GM19238 (cell line): ENCODE results near the gene PLEKHA7.

Experiments used
- DNase-seq: peaks from one replicate; pipeline ENCODE4 v3.0.0; 2011; ENCODE audit warnings: low spot score; ENCODE audit not compliant: insufficient read length

Gene PLEKHA7

DNA sequence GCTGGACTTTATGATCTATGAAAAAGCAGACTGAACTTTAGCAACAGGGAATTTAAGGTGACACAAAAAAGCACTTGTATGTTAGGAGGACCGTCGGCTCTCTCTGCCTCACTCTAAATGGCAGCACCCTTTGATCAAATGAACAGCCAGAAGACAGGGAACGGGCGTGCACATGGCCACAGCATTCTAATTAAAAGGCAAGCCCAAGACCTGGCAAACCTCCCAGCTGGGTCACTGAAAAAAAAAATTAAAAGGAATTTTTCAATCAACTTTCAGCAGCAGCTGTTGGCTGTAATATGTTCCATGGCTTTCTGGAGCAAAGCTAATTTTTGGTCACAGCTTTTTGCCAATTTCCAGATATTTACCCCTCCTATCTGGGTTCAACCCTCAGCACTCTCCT, 159.2 kb downstream of the PLEKHA7 start:
- DNase-seq = no peak

DNA sequence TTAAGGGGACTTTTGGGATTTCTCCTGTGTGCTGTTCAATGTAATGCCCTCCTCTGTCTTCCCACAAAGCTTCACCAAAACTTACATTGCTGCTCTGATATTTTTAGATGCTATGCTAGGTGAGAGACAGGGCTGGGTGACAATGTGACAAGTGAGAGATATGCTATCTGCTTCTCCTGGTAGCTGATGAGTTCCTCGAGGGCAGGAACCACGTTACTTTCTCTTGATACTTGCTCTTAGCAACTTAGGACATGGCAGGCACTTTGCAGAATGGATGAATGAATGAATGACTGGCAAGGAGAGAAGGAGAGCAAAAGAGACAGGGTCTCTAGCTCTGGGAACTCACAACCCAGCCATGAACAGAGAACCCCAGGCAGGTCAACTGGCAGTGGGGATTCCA, 160.4 kb downstream of the PLEKHA7 start:
- no peak for DNase-seq

DNA sequence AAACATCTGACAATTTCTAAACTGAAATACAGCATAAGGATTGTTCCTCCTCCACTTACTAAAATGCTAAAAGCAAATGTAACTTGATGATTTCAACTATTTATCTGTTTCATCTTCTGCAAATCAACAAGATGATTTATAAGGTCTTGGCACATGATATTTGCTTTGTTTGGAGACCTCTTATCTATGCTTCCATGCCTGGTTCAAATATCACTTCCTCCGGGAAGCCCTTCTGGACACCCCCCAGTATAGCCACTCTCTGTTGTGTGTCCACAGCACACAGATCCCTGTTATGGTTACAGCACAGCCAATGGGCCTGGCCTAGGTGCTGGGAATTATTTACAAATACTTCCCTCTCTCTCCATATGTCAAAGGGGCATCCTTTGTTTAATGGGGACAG, 160.9 kb downstream of the PLEKHA7 start:
- no peak for DNase-seq

DNA sequence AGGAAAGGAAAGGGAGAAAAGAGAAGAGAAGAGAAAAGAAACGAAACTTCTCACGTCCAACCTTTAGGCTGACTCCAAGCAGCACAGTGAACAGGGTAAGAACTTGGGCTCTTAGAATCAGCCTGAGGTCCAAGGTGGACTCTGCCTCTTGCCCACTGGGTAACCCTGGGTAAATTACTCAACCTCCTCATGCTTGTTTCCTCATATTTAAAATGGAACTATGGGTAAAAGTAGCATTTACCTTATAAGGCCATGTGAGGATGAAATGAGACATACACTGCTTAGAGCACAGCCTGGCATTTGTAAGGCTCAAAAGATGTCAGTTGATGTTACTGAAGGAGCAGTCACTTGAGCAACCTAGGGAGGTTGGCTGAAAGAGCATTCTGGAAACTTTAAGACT, 167.9 kb downstream of the PLEKHA7 start:
- DNase-seq = no peak

DNA sequence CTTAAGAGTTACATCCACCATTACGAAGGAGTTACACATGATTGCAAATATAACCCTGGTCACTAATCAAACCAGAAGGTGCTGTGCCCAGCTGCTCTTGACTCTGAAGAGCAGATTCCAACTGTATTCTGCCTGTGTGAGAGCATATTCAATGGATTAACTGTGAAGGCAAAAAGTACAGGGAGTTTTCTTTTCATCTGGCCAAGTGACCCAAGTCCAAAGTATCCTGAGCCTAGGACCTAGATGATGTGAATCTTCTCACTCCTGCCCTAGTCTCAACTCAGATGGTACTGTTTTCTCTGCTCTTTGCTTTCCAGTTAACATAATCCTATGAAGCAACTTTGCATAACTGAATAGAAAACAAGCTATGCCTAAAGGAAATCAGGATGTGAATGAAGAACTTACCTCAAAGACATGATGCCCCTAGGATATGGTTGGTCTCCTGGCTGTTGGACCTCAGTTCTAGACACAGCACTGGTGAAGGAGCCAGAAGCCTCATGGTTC, 169.9 kb downstream of the PLEKHA7 start:
- no peak for DNase-seq

DNA sequence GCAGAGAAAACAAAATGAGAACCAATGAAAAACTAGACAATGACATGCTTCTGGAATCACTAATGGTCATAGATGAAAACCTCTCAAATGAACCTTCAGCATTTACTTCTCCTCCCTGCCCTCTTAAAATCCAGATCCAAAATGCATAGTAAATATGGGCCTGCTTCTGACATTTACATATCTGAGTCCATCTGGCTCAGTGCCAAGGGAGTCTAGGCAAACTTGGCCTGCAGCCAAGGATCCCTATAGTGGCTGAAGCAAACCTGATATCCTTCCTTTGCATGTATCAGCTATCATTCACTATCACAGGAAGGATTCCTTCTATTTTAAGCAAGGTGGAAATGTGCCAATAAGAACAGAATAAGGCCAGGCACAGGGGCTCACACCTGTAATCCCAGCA, 170.9 kb downstream of the PLEKHA7 start:
- no peak for DNase-seq

DNA sequence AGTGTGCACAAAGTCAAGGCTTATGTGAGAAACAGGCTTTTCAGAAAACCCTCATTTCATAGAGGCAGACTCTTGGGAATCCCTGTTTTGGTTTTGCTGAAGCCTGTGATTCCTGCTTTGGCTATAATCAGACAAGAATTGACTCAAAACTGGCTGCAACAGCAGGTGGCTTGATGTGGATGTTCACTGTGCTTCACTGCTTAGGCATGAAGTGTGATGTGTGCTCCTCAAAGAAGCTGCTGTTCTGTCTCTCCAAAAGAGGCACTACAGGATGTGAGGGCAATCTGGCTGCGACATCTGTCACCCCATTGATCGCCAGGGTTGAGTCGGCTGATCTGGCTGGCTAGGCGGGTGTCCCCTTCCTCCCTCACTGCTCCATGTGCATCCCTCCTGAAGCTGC, 172.2 kb downstream of the PLEKHA7 start:
- DNase-seq = no peak

DNA sequence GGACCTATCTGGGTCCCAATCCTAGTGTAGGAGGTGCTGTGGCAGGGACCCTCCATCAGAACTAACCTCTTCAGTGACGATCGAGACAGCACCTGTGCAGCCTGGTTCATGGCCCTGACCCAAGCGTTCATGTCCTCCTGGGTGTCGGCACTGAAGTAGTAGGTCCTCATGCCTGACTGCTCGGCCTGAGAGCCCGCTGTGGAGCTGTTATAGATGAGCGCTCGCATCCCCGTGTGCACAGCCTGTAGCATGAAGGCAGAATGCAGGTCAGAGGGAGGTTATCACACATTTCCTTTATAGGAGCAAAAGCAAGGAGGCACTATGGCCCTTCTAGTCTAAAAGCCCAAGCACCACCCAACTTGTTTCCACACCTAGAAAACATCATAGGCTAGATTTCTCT, 172.7 kb downstream of the PLEKHA7 start:
- no peak for DNase-seq

DNA sequence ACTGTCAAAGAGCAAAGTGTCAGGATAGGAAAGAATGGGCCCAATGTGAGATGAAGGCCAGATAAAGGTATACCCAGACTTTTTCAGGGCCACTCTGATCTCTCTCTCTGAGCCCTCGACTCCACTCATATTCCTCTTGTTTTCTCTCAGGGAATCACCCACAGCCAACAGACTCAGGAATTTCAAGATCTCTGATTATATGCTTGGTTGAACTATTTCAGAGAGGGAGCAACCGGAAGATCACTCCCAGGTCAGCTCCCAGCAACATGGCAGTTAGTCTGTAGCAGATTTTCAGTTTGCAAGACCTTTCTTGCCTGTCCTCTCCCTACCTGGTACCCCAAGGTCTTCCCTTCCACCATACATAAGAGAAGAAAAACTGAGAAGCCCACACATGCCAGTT, 173.3 kb downstream of the PLEKHA7 start:
- no peak for DNase-seq

DNA sequence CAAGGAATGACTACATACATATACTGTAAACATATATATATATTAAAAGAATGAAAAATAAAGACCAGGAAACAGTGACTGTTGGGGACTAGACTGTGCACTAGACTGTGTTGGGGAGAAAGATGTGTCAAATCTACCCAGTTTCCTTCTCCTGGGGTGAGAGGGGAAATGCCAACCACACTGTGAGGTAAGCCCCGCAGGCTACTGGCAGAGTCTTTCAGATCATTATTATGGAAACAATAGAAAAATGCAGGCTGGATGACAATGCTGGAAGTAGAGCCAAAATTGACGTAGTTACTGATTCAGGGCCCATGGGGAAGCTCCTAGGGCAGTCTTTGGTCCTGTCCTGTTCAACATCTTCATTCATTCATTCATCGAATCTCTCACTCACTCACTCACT, 174.4 kb downstream of the PLEKHA7 start:
- no peak for DNase-seq

DNA sequence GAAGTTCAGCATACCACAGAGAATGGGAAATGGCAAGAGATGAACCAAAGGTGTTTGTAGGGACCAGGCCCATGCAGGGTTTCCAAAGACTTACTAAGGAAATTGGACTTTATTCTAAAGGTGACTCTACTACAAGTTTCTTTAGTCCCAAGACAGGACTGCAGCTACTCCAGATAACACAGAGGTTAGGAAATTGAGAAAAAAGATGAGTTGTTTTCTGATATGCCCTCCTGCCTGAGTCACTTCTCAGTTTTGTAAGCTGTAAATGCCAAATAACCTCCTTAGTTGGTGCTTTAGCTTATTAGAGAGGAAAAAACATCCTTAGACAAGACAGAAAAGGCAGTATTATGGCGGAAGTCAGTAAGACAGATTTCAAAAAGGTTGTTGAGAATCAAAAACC, 179.8 kb downstream of the PLEKHA7 start:
- DNase-seq = no peak

DNA sequence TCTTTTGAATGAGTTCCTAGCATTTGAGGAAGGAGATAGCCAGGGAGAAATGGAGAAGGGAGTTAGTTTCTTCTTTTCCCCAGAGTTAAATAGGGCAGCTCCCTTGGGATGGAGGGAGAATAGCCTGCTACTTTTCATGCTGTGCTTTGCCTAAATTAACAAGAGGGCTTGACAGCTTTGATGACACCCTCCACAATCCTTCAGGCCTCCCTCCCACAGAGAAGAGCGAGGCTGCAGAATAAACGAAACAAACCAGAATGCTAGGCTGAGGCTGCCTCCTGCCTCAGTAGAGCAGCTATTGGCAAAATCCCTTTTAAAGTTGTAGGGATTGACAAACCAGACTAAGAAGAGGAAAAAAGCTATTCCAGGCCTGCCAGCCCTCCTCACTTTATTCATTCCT, 181.2 kb downstream of the PLEKHA7 start:
- DNase-seq = no peak

DNA sequence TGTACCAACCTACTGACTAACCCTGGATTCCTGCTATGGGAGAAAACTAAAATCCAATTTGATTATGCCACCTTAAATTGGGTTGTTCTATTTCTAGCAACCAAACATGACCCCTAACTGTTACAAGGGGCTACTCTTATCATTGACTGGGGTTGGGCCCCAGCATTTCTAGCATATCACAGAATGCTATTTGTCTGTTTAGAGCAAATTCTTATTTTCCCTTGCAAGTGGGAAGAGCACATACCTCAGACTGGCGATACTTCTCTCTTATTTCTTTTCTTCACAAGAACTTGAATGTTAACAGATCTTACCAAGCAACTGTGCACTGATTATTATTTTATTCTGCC, 182.0 kb downstream of the PLEKHA7 start:
- DNase-seq = no peak

DNA sequence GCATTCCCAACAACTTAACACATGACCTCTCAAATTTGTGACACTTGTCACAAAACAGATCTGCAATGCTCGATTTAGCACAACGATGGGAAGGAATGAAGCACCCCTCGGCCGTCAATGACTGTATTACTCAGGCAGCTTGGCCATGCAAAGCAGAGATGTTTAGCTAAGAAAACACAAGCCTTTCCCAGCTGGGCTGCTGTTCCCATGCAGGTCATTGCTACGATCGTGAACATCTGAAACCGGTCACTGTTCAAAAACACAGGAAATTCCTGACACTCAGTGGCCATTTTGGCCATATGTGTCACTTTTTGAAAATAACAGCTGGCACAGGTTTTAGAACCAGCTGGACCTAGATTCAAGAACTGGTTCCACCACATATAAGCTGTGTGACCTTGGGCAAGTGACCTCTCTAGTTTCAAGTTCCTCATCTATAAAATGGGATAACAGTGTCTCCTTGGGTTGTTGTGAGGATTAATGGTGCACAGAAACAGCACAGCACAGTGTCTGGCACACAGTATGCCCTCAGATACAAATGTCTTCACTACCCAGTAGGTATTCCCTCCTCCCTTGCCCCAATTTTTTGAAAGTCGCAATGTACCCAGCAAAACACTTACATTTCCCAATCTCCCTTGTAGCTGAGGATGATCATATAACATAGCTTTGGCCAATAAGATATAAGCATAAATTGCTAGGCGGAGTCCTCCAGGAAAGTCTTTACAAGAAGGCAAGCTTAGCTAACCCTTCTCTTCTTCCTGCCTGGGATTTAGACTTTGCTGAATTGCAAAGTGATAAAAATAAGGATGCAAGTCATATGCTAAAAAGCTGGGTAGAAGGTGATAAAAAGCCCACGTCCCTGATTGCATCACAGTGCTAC, 182.7 kb downstream of the PLEKHA7 start:
- no peak for DNase-seq

DNA sequence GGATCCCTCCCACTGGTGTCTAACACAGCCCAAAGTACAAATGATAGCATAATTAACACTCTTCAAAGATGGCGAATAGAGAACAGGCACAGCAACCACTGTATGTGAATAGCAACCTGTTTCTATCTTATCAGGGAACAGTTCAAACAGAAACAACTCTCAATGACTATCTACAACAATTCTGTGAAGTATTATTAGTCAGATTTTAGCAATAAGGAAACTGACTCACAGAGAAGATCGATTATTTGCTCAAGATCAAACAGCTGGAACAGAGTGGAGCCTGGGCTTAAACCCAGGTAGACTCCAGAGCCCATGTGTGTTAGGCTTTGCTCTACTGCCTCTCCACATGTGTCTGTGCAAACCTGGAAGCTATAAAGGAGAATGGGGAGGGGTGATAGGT, 187.1 kb downstream of the PLEKHA7 start:
- DNase-seq = no peak

DNA sequence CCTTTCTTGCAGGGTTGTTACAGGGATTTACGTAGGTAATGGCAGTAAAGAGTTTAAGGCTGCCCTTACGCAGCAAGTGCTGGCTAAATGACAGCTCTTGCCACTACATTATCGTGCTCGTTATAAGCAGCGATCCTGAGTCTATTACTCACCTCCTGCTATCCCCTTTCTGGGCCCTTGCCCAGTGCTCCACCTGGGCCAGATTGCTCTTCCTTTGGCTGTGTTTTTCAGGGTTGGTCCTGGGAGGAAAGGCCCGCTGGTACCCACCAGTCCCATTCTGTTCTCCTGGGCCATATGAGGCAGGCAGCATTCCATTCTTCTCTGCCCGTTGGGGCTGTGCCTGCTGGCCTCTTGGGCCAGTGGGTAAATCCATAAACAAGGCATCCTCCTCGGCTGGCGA, 188.2 kb downstream of the PLEKHA7 start:
- no peak for DNase-seq

DNA sequence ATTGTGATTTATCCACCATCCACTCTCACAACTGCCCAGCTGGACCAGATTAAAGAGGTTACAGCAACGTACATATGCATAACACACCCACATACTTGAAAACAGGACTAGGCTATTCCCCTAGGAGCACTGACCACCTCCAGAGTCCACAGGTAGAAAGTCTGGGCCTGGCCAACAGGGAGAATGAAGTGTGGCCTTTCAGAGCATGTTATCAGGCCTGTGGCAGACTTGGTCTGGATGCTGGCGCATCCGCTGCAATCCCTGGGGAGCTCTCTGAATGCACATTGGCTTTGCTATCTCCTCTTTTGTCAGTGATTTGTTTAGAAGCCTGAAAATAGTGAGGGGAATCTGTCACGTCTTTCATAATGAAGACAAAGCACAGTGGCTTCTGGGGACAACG, 189.1 kb downstream of the PLEKHA7 start:
- DNase-seq = no peak

DNA sequence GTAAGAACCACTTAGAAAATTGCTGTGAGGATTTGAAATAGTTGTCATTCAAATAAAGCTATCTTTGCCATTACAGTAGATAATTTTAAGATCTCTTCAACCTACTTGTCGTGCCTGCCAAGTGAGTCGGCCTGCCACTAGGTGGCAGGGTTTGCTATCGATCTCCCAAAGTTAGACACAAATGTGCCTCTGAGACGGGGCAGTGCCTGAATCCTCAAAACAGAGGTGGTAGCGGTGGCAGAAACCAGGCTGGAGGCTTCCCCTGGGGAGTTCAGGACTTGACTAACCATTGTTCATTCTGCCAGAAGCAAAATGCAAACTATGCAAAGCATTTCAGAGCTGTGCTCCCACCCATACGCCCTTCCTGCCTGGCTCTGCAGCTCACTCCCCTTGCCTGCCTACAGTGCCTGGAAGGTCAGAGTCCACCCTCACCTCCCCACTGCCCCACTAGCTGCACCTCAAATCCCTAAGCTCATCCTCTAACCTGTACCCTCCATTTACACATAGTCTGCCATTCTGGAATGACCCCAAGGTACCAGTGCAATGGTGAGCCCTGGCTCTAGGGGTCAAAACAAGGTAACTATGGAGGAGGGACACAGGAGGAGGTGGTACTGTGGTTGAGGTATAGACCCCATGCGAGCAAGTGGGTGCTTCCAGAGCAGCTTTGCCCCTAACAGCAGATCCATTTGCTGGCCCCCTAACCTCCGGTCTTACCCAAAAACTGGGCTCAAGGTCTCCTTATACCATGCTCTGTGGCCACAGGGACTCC, 193.7 kb downstream of the PLEKHA7 start:
- DNase-seq = peak; percentile 80

DNA sequence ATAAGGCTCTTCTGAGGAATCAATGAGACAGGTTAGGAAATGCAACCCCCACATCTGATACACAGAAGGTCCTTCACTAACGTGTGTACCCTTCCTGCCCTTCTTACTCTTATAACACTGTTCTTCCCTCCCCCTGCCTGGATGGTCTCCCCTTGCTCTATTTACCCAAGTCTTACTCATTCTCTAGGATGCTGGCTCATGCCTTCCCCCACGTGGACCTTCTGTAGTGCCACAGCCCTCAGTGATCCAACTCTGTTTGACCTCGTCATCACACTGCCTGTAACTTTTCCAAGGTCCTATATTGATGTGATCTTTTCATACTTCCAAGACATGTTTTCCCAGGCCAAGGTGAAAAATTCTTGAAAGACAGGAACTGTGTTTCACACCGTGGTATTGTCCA, 195.9 kb downstream of the PLEKHA7 start:
- DNase-seq = no peak

DNA sequence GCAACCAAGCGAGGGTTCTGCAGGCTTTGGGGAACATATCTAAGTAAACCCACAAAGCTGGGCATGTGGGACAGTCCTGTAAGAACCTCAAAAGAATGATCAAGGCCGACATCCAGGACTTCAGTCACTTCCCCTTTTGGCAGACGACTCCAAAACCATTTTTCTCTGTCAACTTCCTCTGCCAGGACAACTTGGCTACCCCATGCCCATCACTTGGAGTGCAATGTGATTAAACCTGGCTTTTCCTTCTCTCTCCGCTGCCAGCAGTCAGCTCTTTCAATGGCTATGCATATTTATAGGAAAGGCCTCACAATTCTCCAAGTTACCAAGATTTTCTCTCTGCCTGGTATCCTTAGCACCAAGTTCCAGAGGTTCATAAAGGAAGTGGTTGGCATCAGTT, 196.9 kb downstream of the PLEKHA7 start:
- no peak for DNase-seq

DNA sequence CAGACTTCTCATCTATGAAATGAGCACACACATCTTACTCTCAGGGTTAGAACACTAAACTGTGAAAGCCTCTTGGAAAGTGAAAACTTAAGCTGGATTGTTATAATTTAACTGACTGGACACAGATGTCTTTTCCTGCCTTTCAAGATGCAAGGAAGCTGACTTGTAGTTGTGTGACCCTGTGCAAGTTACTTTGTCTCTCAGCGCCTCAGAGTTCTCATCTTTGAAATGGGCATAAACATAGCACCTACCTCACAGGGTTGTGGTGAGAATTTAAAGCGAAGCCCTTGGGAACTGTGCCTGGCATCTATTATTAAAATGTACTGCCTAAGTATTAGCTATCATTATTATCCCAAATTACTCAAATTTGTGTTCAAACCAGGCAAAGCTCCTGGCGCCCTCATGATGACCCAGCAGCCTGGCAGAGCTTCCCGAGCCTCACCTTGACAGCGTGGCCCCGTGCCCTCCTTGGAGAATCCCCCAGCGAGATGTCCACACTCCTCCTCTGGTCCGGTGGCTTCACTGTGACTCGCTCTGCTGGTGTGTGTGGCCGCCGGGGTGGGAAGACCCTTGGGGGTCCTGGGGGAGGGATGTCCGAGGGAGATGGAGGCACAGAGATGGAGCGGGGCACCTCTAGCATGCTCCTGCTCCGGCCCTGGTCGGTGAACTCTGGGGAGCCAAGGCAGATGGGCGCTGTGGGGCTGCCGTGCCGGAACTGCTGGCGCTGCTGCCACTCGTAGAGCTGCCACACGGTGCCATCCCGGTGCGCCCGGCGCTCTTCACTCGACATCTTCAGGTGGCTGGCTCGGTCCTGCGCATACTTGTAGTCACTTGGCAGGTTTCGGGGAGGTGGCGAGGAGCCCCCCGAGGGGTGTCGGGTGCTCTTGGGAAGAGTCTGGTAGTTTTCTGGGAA, 197.6 kb downstream of the PLEKHA7 start:
- no peak for DNase-seq
